HAP-1 (cell line): ENCODE measurements around the gene TRRAP.

Experiments used
- DNase-seq, 2 experiments: peaks; one replicate each; pipeline ENCODE4 v3.0.0-alpha.2; 2016 to 2020; ENCODE audit warnings: low spot score in 2 of 2
- H3K27me3 ChIP-seq: fragments of 250-450 bp; sonication (Bioruptor Pico); 2 replicates; pipeline ENCODE4 v1.5.1; 2020; ENCODE audit warnings: low read depth, mild to moderate bottlenecking, moderate library complexity
- H3K36me3 ChIP-seq: fragments of 250-450 bp; sonication (Bioruptor Pico); replicated peaks from 2 replicates; pipeline ENCODE4 v1.5.1; 2020; ENCODE audit warnings: mild to moderate bottlenecking
- H3K4me1 ChIP-seq: fragments of 250-450 bp; sonication (Bioruptor Pico); 2 replicates; pipeline ENCODE4 v1.5.1; 2020; ENCODE audit warnings: mild to moderate bottlenecking
- H3K4me3 ChIP-seq: fragments of 250-450 bp; sonication (Bioruptor Pico); 2 replicates; pipeline ENCODE4 v1.5.1; 2020; ENCODE audit warnings: mild to moderate bottlenecking, moderate library complexity
- H3K9me3 ChIP-seq: fragments of 250-450 bp; sonication (Bioruptor Pico); 2 replicates; pipeline ENCODE4 v1.5.1; 2020; ENCODE audit warnings: mild to moderate bottlenecking, moderate library complexity
- in situ Hi-C: fragments of 300-500 bp; cut with MboI; formaldehyde crosslinking; loops from 3 replicates; pipeline ENCODE4 v1.14.3; 2020; ENCODE audit warnings: low sequenced_read_pairs, inconsistent platforms, mixed read lengths

TRRAP gene

DNA sequence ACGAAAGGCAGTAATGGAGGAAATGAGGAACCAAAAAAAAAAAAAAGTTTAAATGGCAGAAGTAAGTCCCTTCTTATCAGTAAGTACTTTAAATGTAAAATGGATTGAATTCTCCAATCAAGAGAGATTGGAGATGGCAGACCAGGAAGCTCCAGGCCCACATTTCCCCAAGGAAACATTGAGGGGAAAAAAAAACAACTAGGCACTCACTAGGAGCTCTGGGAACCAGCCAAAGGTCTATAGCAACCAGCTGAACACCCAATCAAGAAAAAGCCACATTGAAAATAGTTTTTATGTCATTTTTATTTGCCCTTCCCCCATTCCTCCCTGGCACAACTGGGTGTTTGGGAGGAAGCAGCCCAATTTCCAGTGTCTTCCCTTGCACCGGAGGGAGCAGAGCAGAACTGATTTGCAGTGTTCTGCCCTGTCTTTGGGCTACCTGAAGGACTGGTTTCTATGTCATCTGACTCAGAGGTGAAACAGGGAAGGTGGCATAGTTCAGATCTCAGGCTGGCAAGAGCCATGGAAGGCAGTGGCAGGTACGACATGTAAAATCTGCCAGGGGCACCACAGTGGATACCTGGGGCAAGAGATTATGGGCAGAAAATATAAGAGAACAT, 143.7 kb downstream of the TRRAP start:
- H3K36me3 ChIP-seq, result peaks cover 12% of the 10 kb centered on the region
- in situ Hi-C loops, result no loop called here
- no peaks in the 10 kb centered on the region for H3K27me3 ChIP-seq
- peaks cover 18% of the 10 kb centered on the region for H3K4me1 ChIP-seq
- H3K4me3 ChIP-seq, result no peak overlapping the region
- DNase-seq, result no peak
- H3K9me3 ChIP-seq, result no peaks in the 10 kb centered on the region

DNA sequence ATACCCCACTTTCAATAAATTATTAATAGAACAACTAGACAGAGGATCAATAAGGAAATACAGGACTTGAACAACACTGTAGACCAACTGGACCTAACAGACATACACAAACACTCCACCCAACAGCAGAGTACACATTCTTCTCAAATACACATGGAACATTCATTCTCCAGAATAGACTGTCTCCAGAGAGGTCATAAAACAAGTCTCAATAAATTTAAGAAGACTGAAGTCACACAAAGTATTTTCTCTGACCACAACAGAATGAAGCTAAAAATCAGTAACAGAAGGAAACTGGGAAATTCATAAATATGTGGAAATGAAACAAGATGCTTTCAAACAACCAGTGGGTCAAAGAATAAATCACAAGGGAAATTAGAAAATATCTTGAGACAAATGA, 145.7 kb downstream of the TRRAP start:
- DNase-seq, result no peak
- no peaks in the 10 kb centered on the region for H3K9me3 ChIP-seq
- H3K4me3 ChIP-seq, result no peak overlapping the region
- in situ Hi-C loops, result no loop called here
- peaks cover 21% of the 10 kb centered on the region for H3K36me3 ChIP-seq
- H3K27me3 ChIP-seq, result no peaks in the 10 kb centered on the region
- peaks cover 11% of the 10 kb centered on the region for H3K4me1 ChIP-seq

DNA sequence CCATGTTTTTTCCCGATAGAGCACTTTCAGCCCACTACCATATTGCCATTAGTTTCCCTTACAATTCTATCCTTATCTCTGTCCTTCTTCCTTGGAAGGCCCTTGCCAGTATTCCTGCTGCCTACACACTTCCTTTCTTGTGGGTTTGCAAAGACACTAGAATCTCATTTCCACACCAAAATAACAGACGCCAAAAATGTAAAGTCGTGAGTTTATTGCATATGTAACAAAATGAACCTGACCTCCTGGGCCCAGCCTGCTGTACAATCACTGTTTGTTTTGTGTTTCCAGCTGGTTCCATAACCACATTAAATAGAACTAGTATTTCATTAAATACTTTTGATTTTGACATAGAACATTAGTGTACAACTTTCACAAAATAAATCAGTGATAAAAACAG, 148.9 kb downstream of the TRRAP start:
- Histone ChIP-seq H3K27me3 (no peaks in the 10 kb centered on the region), H3K9me3 (no peaks in the 10 kb centered on the region), H3K4me1 (no peaks in the 10 kb centered on the region), H3K4me3 (no peak overlapping the region), H3K36me3 (peaks cover 39% of the 10 kb centered on the region)
- DNase-seq, result no peak
- in situ Hi-C loops, result no loop called here

DNA sequence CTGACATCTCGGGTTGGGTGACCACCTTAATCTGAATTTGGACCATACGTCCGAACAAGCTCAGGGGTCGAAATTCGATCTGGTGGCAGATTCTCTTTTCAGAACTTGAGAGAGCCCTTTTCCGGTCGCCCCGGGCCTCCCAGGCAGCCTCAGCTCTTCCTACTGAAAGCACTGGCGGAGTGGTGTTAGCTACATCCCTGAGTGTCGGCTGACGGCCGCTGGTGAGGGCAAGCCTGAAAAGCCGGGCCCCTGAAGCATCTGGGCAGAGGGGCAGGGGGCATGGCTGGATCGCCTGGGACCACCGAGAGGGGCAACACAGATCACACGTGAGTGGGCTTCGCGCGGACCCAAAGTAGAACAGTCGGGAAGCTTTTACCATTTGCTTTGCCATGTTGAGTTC, 149.5 kb downstream of the TRRAP start:
- in situ Hi-C loops, result no loop called here
- H3K4me3 ChIP-seq, result no peak overlapping the region
- DNase-seq, result no peak
- peaks cover 43% of the 10 kb centered on the region for H3K36me3 ChIP-seq
- no peaks in the 10 kb centered on the region for H3K4me1 ChIP-seq
- no peaks in the 10 kb centered on the region for H3K9me3 ChIP-seq
- no peaks in the 10 kb centered on the region for H3K27me3 ChIP-seq

DNA sequence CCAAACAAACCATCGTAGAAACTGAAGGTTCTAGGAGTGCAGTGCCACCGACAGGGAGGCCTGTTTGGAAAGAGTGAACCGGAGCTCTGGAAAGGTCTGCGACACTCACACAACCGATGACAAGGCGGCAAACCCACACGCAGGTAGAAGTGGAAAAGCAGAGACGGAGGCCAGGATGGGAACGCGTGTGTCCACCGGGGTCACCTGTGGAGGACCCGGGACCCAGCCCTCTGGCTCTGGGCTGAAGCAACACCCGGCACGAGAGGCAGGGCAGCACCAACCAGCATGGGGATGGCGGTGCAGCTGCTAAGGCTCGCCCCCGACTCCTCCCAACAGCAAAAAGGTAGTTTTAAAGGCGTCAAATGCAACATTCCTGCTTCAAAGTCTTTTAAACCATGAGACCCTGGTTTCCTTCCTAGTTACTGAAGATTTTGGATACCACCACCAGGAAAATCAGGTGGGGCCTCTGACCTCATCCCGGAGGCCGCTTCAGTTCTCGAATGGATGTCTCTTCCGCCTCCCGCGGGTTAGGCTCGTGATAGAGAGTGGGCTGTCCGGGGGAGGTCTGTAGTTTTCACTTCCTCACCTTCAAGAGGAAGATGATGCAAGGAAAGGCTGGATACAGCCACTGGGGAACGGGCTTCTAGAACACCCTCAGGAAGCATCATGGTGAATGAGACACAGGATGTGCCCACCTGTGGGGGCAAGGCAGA, 150.1 kb downstream of the TRRAP start:
- in situ Hi-C loops, result no loop called here
- no peak overlapping the region for H3K4me3 ChIP-seq
- H3K9me3 ChIP-seq, result no peaks in the 10 kb centered on the region
- H3K4me1 ChIP-seq, result no peaks in the 10 kb centered on the region
- H3K27me3 ChIP-seq, result no peaks in the 10 kb centered on the region
- DNase-seq, result no peak
- H3K36me3 ChIP-seq, result peaks cover 48% of the 10 kb centered on the region

DNA sequence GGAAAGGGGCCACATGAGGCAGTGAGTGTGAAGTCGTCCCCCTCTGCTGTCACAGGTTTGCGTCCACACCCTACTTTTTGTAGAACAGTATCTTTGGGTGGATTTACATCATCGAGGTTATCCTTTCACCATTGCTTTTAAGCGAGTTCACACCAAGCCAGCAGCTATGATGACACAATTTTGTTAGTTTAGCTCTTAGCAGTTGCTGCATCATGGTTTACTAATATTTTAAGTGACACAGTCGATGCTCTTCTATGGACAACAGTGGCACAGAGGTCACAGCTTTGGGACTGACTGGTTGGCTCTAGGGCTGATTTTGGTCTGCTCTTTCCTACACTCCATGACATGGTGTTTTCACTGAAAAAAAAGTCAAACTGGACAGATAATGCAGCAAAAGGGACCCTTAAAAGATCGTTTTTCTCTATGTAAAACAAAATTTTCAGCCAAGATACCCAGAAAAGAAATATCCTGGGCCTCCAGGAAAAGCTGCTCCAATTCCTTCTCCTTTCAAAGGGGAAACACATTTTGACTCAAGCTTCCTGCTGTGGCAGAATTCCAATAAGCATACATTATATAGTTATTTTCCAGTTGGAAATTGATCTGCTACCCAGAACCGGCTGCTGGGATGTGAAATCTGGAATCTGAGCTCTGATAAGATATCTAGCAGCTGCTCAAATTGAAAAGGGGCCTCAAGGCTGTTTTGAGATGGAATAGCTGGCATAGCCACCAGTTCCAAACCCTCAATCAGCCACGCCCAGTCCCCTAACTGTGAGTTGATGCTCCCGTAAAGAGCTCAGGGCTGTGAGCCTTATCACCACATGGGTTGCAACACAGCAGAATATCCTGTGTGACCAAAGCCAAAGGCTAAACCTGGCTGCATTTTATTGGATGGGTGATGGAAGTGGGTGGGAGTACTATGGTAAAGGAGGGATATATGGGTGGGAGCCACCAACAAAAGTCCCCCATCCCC, 151.4 kb downstream of the TRRAP start:
- Histone ChIP-seq H3K27me3 (no peaks in the 10 kb centered on the region), H3K9me3 (no peaks in the 10 kb centered on the region), H3K36me3 (peaks cover 59% of the 10 kb centered on the region), H3K4me1 (no peaks in the 10 kb centered on the region), H3K4me3 (no peak overlapping the region)
- no peak for DNase-seq
- in situ Hi-C loops, result no loop called here

DNA sequence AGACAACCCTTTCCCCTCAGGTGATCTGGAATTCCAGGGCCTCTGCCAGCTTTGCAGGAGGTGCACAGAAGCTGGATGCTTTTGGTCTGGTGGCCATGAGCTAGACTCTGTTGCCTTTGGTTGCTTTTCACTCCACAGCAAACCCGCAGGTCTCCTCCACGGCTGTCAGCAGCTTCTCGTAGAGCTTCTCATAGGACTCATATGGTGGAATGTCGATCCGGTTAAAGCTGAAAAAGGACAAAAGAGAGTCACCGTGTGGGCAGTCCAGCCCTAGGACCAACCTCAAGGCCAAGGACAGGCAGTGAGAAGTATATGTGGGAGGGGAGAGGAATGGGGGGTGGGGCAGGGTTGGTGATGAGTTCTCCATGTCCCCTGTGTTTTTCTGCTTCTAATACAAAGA, 152.1 kb downstream of the TRRAP start:
- in situ Hi-C loops, result no loop called here
- Histone ChIP-seq H3K36me3 (peaks cover 66% of the 10 kb centered on the region), H3K4me1 (no peaks in the 10 kb centered on the region), H3K9me3 (no peaks in the 10 kb centered on the region), H3K4me3 (no peak overlapping the region), H3K27me3 (no peaks in the 10 kb centered on the region)
- no peak for DNase-seq

DNA sequence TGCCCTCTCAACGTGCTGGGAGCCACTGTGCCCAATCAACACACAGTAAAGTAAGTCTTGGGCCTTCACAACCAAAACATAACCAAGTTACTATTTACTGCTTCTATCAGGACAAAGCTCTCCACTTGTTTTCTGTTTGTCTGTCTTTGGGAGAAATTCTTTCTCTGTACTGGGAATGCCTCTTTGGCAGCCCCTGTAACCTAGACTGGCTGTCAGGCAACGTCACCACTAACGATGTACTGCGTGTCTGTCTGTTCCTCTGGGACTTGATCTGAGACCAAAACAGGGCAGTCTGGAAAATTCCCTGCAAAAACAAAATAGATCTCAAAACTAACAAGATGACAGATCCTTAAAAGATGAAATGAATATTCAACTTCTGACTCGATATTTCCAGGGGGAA, 152.6 kb downstream of the TRRAP start:
- Histone ChIP-seq H3K27me3 (no peaks in the 10 kb centered on the region), H3K4me1 (no peaks in the 10 kb centered on the region), H3K4me3 (no peak overlapping the region), H3K9me3 (no peaks in the 10 kb centered on the region), H3K36me3 (peaks cover 71% of the 10 kb centered on the region)
- in situ Hi-C loops, result no loop called here
- DNase-seq, result no peak

DNA sequence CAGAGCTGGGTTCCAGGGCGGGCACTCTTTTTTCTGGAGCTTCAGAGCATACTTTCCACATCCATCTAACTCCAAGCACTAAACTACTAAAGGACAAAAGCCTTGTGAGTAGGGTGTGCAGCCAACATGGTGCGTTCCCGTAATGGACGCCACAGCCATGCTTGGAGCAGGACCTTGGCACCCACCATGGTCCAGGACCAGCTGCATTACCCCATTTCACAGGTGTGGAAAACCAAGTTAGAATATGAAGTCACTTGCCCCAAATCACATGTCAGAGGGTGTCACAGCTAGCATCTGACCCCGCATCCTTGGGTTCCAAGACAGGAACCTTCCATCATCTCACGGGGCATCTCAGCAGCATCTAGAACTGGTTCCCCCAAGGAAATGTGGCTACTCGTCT, 153.2 kb downstream of the TRRAP start:
- no peaks in the 10 kb centered on the region for H3K4me1 ChIP-seq

DNA sequence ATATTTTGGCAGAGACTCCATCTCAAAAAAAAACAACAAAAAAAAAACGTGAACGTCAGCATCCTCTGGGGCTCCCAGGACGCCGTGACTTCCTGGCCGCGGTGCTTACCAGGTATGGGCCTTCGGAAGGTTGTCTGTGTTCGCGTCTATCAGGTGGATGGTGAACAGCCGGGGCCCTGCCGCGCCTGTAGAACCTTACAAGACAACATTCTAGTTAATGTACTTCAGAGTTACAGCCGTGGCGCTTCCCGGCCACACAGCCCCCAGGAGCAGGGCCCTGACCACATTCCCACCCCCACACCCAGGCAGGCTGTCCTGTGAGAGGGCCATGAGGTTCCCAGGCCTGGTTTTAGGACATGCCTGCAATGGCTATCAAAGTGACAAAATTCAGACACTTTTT, 154.6 kb downstream of the TRRAP start:
- Histone ChIP-seq H3K4me3 (no peak overlapping the region), H3K27me3 (no peaks in the 10 kb centered on the region), H3K36me3 (peaks cover 88% of the 10 kb centered on the region), H3K9me3 (no peaks in the 10 kb centered on the region), H3K4me1 (no peaks in the 10 kb centered on the region)
- no peak for DNase-seq
- in situ Hi-C loops, result no loop called here

More for the DNA sequence above, 153.2 kb downstream of the TRRAP start:
- Histone ChIP-seq H3K4me3 (no peak overlapping the region), H3K9me3 (no peaks in the 10 kb centered on the region), H3K36me3 (peaks cover 74% of the 10 kb centered on the region), H3K27me3 (no peaks in the 10 kb centered on the region)
- no peak for DNase-seq
- in situ Hi-C loops, result no loop called here

DNA sequence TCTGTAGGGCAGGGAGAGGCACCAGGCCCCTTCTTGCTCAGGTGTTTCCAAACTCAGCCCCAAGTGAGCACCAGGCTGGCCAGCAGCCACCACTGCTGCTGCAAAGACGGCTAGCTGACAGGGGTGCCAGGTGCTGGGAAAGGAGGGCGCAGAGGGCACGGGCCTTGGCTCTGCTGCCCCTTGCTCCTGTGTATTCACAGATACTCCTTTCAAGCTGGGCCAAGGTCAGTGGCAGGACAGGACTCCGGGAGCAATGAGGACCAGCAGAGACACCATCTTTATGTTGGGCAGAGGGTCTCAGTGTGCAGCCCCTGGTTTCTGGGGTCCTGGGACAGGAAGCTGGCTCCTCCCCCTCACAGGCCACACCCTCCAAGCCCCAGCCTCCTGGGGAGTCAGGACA, 155.4 kb downstream of the TRRAP start:
- no peak for DNase-seq
- H3K9me3 ChIP-seq, result no peaks in the 10 kb centered on the region
- no peaks in the 10 kb centered on the region for H3K4me1 ChIP-seq
- H3K36me3 ChIP-seq, result peaks cover 88% of the 10 kb centered on the region
- H3K27me3 ChIP-seq, result no peaks in the 10 kb centered on the region
- in situ Hi-C loops, result no loop called here
- H3K4me3 ChIP-seq, result no peak overlapping the region

DNA sequence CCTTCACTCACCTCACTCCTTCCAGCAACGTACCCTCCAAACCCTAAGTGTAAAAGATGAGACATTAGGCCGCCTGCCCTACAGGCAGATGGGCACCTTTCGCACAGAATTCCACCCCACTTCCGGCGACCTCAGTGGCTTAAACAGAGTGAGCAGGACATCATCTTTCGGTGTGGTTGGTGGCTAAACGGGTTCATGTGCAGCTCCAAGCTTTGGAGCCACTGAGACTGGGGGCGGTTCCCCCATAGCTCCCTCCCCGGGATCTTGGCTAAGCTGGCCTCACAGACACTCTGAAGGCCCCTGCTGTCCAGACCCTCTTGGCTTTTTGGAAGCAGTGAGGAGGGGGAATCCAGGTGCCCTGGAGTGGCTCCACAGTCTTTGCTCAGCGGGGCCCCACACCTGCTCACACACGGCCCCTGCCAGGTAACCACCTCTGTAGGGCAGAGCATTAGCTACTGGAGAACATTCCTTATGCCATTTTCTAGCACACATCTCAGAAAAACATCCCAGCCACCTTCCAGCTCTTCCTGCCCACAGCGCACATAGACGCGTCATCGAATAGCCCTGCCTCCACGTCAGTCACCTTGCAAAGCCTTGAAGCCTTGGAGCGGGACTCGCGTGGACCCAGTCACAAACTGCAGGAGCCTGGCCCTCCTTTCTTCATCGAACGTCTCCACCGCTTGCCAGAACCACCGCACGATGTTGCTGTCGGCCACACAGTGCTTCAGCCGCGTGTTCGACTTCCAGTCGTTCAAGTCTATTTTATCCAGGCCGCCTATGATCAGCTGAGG, 156.8 kb downstream of the TRRAP start:
- Histone ChIP-seq H3K27me3 (no peaks in the 10 kb centered on the region), H3K36me3 (peaks cover 86% of the 10 kb centered on the region), H3K9me3 (no peaks in the 10 kb centered on the region), H3K4me1 (no peaks in the 10 kb centered on the region), H3K4me3 (no peak overlapping the region)
- in situ Hi-C loops, result no loop called here
- no peak for DNase-seq

DNA sequence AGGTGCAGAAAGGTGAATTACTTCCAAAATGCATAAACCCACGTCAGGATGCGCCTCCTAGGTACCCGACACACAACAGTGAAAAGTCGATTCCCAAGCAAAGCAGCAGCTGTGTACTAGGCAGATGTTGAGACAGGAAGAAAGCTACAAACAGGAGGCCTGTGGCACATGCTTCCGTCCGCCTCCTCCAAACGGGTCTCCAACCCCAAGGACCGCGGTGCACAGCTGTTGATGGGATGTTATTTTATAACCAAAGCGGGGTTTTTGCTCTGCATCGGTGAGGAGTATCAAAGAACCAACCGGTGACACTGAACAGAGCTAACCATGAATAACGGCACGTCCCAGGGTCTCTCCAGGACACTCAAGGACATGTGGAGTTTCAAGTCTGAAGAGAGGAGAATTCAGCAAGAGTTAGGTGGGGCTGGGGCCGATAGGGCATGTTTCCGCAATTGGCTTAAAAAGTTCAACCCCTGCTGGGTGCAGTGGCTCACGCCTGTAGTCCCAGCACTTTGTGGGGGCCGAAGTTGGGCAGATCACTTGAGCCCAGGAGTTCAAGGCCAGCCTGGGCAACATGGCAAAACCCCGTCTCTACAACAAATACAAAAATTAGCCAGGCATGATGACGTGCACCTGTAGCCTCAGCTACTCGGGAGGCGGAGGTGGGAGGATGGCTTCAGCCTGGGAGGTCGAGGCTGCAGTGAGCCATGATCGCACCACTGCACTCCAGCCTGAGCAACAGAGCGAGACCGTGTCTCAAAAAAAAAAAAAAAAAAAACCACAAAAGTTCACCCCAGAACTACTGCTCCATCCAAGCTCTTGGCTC, 157.6 kb downstream of the TRRAP start:
- in situ Hi-C loops, result no loop called here
- no peak overlapping the region for H3K4me3 ChIP-seq
- peaks cover 86% of the 10 kb centered on the region for H3K36me3 ChIP-seq
- no peak for DNase-seq
- no peaks in the 10 kb centered on the region for H3K9me3 ChIP-seq
- H3K4me1 ChIP-seq, result no peaks in the 10 kb centered on the region
- H3K27me3 ChIP-seq, result no peaks in the 10 kb centered on the region
